ENCODE results near the gene GLCCI1.

The GLCCI1 gene

GRCh38 chr7:7968544-7969305, at the start of gene GLCCI1:
TSS of gene GLCCI1 (plus strand) at chr7:7968796. CDS start at chr7:7969351, 555 bp downstream.
- peak; percentile 99 for DNase-seq

- DNase-seq: no peak
Observed at GRCh38 chr7:7919449-7919945, 49.1 kb upstream of the GLCCI1 start.

GRCh38 chr7:7920056-7920455, 48.5 kb upstream of the GLCCI1 start:
- DNase-seq: no peak

GRCh38 chr7:7920481-7920880, 48.1 kb upstream of the GLCCI1 start:
- DNase-seq: no peak

- DNase-seq: no peak
Observed at GRCh38 chr7:7921830-7922229, 46.8 kb upstream of the GLCCI1 start.

GRCh38 chr7:7922684-7923385, 45.8 kb upstream of the GLCCI1 start:
- DNase-seq: no peak

- no peak for DNase-seq
Observed at GRCh38 chr7:7923818-7924217, 44.8 kb upstream of the GLCCI1 start.

GRCh38 chr7:7924303-7924702, 44.3 kb upstream of the GLCCI1 start:
- no peak for DNase-seq

GRCh38 chr7:7931626-7932025, 37.0 kb upstream of the GLCCI1 start:
- no peak for DNase-seq

- no peak for DNase-seq
Observed at GRCh38 chr7:7932553-7932952, 36.0 kb upstream of the GLCCI1 start.

- no peak for DNase-seq
Observed at GRCh38 chr7:7933915-7934526, 34.6 kb upstream of the GLCCI1 start.

- no peak for DNase-seq
Observed at GRCh38 chr7:7934945-7935344, 33.7 kb upstream of the GLCCI1 start.

GRCh38 chr7:7938471-7938870, 30.1 kb upstream of the GLCCI1 start:
- DNase-seq: no peak

GRCh38 chr7:7943951-7944350, 24.6 kb upstream of the GLCCI1 start:
- no peak for DNase-seq

- peak; percentile 16 for DNase-seq
Observed at GRCh38 chr7:7944619-7945282, 23.8 kb upstream of the GLCCI1 start.

GRCh38 chr7:7946486-7946885, 22.1 kb upstream of the GLCCI1 start:
- DNase-seq: no peak

- DNase-seq: no peak
Observed at GRCh38 chr7:7948232-7948631, 20.4 kb upstream of the GLCCI1 start.

- DNase-seq: no peak
Observed at GRCh38 chr7:7953806-7954205, 14.8 kb upstream of the GLCCI1 start.

- no peak for DNase-seq
Observed at GRCh38 chr7:7956531-7957128, 12.0 kb upstream of the GLCCI1 start.

GRCh38 chr7:7957513-7957912, 11.1 kb upstream of the GLCCI1 start:
- no peak for DNase-seq

- no peak for DNase-seq
Observed at GRCh38 chr7:7959979-7960670, 8.5 kb upstream of the GLCCI1 start.

- no peak for DNase-seq
Observed at GRCh38 chr7:7962851-7963250, 5.7 kb upstream of the GLCCI1 start.
